Peyer's patch (tissue), 4 donors: ENCODE data around the gene UBE3A.

Experiments
- CTCF ChIP-seq, 6 experiments: fragments of 450-650 bp in 4 of 6; fragments of 200-600 bp in 2 of 6; sonication (generic) in 1 of 6; IDR thresholded peaks; one replicate each; pipeline ENCODE4 v1.5.1; 2017 to 2019; ENCODE audit warnings: antibody characterized with exemption in 6 of 6, mild to moderate bottlenecking in 3 of 6, moderate library complexity in 1 of 6
- POLR2A ChIP-seq, 2 donors: fragments of 450-650 bp; IDR thresholded peaks; one replicate each; pipeline ENCODE4 v1.5.1; 2017; ENCODE audit warnings: antibody characterized with exemption in 2 of 2, mild to moderate bottlenecking in 2 of 2, moderate library complexity in 2 of 2

GRCh38 chr15:25347707-25348106 lies 91.1 kb downstream of the UBE3A start:
- TF ChIP-seq CTCF (IDR thresholded peaks at IDR 0.05) (no peak), POLR2A (IDR thresholded peaks at IDR 0.05) (no peak)
